Tibial nerve (tissue), 4 donors: ENCODE data around the gene FMOD. TPM values are rescaled to one million over a fixed set of nuclear protein-coding genes. Genes with fewer than 3 reads are reported as not detected.

Source experiments
- DNase-seq, 2 donors: peaks; one replicate each; pipeline ENCODE4 v3.0.0-alpha.2; 2019; ENCODE audit warnings: low spot score in 2 of 2
- H3K27ac ChIP-seq, 4 donors: fragments of 200-600 bp; sonication (generic) in 3 of 4; one replicate each; pipeline ENCODE4 v1.5.1; 2017 to 2019; ENCODE audit warnings: mild to moderate bottlenecking in 1 of 4
- H3K27me3 ChIP-seq, 2 donors: fragments of 200-600 bp; sonication (generic) in 1 of 2; one replicate each; pipeline versions ENCODE4 v1.5.1 to v1.6.0; 2017 to 2019
- H3K36me3 ChIP-seq, 3 donors: fragments of 200-600 bp; sonication (generic); one replicate each; pipeline ENCODE4 v1.5.1; 2018 to 2019
- H3K4me1 ChIP-seq, 4 donors: fragments of 200-600 bp; sonication (generic) in 3 of 4; one replicate each; pipeline ENCODE4 v1.5.1; 2017 to 2019
- H3K4me3 ChIP-seq, 4 donors: fragments of 200-600 bp; sonication (generic) in 3 of 4; one replicate each; pipeline ENCODE4 v1.5.1; 2017 to 2019; ENCODE audit warnings: mild to moderate bottlenecking in 1 of 4, moderate library complexity in 1 of 4
- H3K9me3 ChIP-seq, 4 donors: fragments of 200-600 bp; sonication (generic) in 3 of 4; one replicate each; pipeline ENCODE4 v1.5.1; 2017 to 2019
- EP300 ChIP-seq, 2 donors: sonication (generic); formaldehyde crosslinking; IDR thresholded peaks; one replicate each; pipeline ENCODE4 v1.6.1; 2017; ENCODE audit warnings: antibody characterized with exemption in 2 of 2, mild to moderate bottlenecking in 1 of 2
- POLR2A ChIP-seq, 2 donors: fragments of 450-650 bp; IDR thresholded peaks; one replicate each; pipeline ENCODE4 v1.6.1; 2017; ENCODE audit warnings: antibody characterized with exemption in 2 of 2, mild to moderate bottlenecking in 2 of 2, moderate library complexity in 2 of 2
- WGBS, 2 donors: methylation state at CpG; one replicate each; pipeline ENCODE4 v1.1.5; 2018; 5-methylcytosine and 5-hydroxymethylcytosine counted together
- total RNA-seq, 4 donors: library from RNA; depleted of rRNA; stranded (reverse); fragments of >200 nt; gene quantifications; one replicate each; pipeline ENCODE4 v1.1.0, GENCODE V29; 2016
- TF ChIP-seq, protein P1 (sequence below), 5 experiments: fragments of 200-600 bp in 3 of 5; fragments of 450-650 bp in 2 of 5; sonication (generic) in 3 of 5; IDR thresholded peaks; one replicate each; pipeline ENCODE4 v1.5.1; 2016 to 2019; ENCODE audit warnings: antibody characterized with exemption in 5 of 5, mild to moderate bottlenecking in 3 of 5, moderate library complexity in 2 of 5

The FMOD gene
- total RNA-seq, 4 donors from 2014 or later, result 73.9 to 203 (median 102) TPM

DNA sequence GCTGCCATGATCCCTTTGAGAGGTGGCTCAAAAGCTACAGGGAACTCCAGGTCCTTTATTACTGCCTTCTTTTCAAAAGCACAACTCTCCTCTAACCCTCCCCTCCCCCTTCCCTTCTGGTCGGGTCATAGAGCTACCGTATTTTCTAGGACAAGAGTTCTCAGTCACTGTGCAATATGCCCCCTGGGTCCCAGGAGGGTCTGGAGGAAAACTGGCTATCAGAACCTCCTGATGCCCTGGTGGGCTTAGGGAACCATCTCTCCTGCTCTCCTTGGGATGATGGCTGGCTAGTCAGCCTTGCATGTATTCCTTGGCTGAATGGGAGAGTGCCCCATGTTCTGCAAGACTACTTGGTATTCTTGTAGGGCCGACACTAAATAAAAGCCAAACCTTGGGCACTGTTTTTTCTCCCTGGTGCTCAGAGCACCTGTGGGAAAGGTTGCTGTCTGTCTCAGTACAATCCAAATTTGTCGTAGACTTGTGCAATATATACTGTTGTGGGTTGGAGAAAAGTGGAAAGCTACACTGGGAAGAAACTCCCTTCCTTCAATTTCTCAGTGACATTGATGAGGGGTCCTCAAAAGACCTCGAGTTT, 42.5 kb downstream of the FMOD start:
- H3K4me3 ChIP-seq, result peak overlapping the region; percentile 91 to 100 (median 98)
- H3K4me1 ChIP-seq, result peaks cover 0 to 53% (median 33%) of the 10 kb centered on the region in 4 donors
- TF ChIP-seq POLR2A (IDR thresholded peaks at IDR 0.05) (no peak), EP300 (IDR thresholded peaks at IDR 0.05) (peak in 1 of 2 donors; percentile 35)
- peak overlapping the region; percentile 41 to 100 (median 98) for H3K27ac ChIP-seq
- peaks cover 6 to 51% (median 18%) of the 10 kb centered on the region in 3 donors for H3K36me3 ChIP-seq
- DNase-seq, result no peak
- no peaks in the 10 kb centered on the region for H3K9me3 ChIP-seq
- 45 to 47% methylated on average over 5 of the region's 5 CpGs for WGBS, 2 donors
- no peaks in the 10 kb centered on the region for H3K27me3 ChIP-seq

DNA sequence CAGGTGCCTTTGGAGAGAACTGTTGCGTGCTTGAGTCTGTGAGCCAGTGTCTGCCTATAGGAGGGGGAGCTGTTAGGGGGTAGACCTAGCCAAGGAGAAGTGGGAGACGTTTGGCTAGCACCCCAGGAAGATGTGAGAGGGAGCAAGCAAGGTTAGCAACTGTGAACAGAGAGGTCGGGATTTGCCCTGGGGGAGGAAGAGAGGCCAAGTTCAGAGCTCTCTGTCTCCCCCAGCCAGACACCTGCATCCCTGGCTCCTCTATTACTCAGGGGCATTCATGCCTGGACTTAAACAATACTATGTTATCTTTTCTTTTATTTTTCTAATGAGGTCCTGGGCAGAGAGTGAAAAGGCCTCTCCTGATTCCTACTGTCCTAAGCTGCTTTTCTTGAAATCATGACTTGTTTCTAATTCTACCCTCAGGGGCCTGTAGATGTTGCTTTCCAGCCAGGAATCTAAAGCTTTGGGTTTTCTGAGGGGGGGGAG, 43.2 kb downstream of the FMOD start:
- 21 to 28% methylated on average over 3 of the region's 3 CpGs for WGBS, 2 donors
- Histone ChIP-seq H3K9me3 (no peaks in the 10 kb centered on the region), H3K36me3 (peaks cover 6 to 51% (median 18%) of the 10 kb centered on the region in 3 donors), H3K4me1 (peaks cover 0 to 53% (median 33%) of the 10 kb centered on the region in 4 donors), H3K4me3 (peak overlapping the region; percentile 91 to 100 (median 98)), H3K27me3 (no peaks in the 10 kb centered on the region), H3K27ac (peak overlapping the region; percentile 97 to 100 (median 100))
- TF ChIP-seq POLR2A (IDR thresholded peaks at IDR 0.05) (no peak), EP300 (IDR thresholded peaks at IDR 0.05) (no peak)
- TF ChIP-seq, protein P1, sequence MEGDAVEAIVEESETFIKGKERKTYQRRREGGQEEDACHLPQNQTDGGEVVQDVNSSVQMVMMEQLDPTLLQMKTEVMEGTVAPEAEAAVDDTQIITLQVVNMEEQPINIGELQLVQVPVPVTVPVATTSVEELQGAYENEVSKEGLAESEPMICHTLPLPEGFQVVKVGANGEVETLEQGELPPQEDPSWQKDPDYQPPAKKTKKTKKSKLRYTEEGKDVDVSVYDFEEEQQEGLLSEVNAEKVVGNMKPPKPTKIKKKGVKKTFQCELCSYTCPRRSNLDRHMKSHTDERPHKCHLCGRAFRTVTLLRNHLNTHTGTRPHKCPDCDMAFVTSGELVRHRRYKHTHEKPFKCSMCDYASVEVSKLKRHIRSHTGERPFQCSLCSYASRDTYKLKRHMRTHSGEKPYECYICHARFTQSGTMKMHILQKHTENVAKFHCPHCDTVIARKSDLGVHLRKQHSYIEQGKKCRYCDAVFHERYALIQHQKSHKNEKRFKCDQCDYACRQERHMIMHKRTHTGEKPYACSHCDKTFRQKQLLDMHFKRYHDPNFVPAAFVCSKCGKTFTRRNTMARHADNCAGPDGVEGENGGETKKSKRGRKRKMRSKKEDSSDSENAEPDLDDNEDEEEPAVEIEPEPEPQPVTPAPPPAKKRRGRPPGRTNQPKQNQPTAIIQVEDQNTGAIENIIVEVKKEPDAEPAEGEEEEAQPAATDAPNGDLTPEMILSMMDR (IDR thresholded peaks at IDR 0.05), result no peak
- no peak for DNase-seq

- Histone ChIP-seq H3K9me3 (no peaks in the 10 kb centered on the region), H3K4me1 (peaks cover 0 to 53% (median 33%) of the 10 kb centered on the region in 4 donors), H3K27ac (peak overlapping the region; percentile 97 to 100 (median 100)), H3K36me3 (peaks cover 6 to 49% (median 18%) of the 10 kb centered on the region in 3 donors), H3K27me3 (no peaks in the 10 kb centered on the region), H3K4me3 (peak overlapping the region; percentile 91 to 100 (median 98))
- DNase-seq, result no peak
- 42 to 44% methylated on average over 18 to 20 of the region's 21 CpGs for WGBS, 2 donors
- no peak for TF ChIP-seq POLR2A (IDR thresholded peaks at IDR 0.05)
- TF ChIP-seq EP300 (IDR thresholded peaks at IDR 0.05), result peak in 1 of 2 donors; percentile 30
Measured at GRCh38 chr1:203306965-203307541, 43.9 kb downstream of the FMOD start.

DNA sequence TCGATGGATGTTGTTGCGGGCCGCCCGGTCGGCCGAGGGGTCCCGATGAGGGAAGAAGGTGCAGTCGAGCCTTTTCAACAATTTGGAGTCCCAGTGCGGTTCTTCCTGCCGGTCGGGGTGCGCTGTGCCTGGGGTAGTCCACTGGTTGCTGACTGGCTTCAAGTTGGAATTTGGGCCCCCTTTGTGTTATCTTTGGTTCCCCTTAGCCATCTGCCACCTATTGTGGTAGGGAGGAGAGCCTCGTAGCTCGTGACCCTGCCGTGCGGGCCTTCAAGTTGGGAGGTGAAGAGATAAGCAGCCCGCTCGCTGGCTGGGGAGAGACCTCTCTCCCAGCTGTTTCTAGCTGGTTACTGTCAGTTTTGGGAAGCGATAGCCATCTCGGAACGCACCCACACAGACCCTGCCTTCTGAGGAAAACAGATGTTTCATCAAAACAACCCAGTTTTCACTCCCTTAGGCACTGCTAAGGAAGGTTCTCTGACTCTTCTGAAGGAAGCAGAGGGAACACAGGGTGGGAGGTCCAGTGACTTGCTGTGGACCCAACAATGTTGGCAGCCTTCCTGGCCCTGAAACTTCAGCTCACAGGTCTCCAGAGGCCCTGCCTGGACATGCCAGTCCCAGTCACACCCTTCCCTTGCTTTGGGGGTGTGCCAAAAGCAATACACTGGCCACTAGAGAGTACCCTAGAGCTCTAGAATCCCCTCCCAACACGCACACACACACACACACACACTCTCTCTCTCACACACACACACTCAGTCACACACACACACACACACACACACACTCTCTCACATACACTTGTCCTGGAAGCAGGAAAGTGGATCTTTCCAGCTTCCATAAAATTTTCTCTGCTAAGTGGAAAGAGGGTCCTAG, 44.6 kb downstream of the FMOD start:
- TF ChIP-seq EP300 (IDR thresholded peaks at IDR 0.05), result peak; percentile 11 to 91
- TF ChIP-seq POLR2A (IDR thresholded peaks at IDR 0.05), result peak; percentile 10 to 65
- TF ChIP-seq, protein P1 (IDR thresholded peaks at IDR 0.05), result peak in 2 of 5 experiments; percentile 7 to 45
- peak overlapping the region; percentile 97 to 100 (median 100) for H3K27ac ChIP-seq
- no peaks in the 10 kb centered on the region for H3K9me3 ChIP-seq
- no peaks in the 10 kb centered on the region for H3K27me3 ChIP-seq
- H3K36me3 ChIP-seq, result peaks cover 6 to 45% (median 18%) of the 10 kb centered on the region in 3 donors
- WGBS, 2 donors, result 0 to 1% methylated on average over 19 to 22 of the region's 22 CpGs
- peaks cover 0 to 53% (median 33%) of the 10 kb centered on the region in 4 donors for H3K4me1 ChIP-seq
- H3K4me3 ChIP-seq, result peak overlapping the region; percentile 91 to 100 (median 98)
- peak; percentile 89 to 92 for DNase-seq

DNA sequence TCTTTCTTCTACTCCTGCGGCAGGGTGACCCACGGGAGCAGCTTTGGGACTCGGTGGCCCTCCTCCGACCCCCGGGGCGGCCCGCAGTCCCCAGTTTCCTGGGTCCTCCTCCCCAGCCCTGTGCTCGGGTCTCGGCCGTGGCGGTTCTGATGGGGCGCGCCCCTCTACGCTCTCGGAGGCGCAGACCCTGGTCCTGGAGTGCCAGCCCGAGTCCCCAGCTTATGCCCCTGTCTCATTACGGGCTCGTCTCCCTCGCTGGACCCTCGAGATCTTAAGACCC, 45.2 kb downstream of the FMOD start:
- Histone ChIP-seq H3K27ac (peak overlapping the region; percentile 97 to 100 (median 100)), H3K36me3 (peaks cover 6 to 41% (median 18%) of the 10 kb centered on the region in 3 donors), H3K27me3 (no peaks in the 10 kb centered on the region), H3K4me1 (peaks cover 0 to 52% (median 32%) of the 10 kb centered on the region in 4 donors), H3K9me3 (no peaks in the 10 kb centered on the region), H3K4me3 (peak overlapping the region; percentile 91 to 100 (median 98))
- no peak for DNase-seq
- 0% methylated on average over 21 of the region's 21 CpGs; no CpG with 5 or more reads in 1 of the 2 donors for WGBS, 2 donors
- TF ChIP-seq, protein P1 (IDR thresholded peaks at IDR 0.05), result no peak
- TF ChIP-seq POLR2A (IDR thresholded peaks at IDR 0.05) (no peak), EP300 (IDR thresholded peaks at IDR 0.05) (no peak)
